SW 1271 (cell line): ENCODE data around the gene DCP1B.
"Not testable (repeated sequence)": the region's sequence is repeated elsewhere in the genome, so short reads cannot be mapped to it uniquely, and the experiment has no call there.

Experiments
- DNase-seq, 2 experiments: peaks; one replicate each; lab custom pipeline; 2025; lab: John Stamatoyannopoulos, UW

Gene DCP1B

GRCh38 chr12:1974812-1975211 is 29.4 kb downstream of the DCP1B start:
- no peak for DNase-seq

- no peak for DNase-seq
Measured at GRCh38 chr12:1972856-1973317, 31.4 kb downstream of the DCP1B start.

GRCh38 chr12:1972260-1972659 is 32.0 kb downstream of the DCP1B start:
- no peak for DNase-seq

- no peak for DNase-seq
Measured at GRCh38 chr12:1970331-1970900, 33.8 kb downstream of the DCP1B start.

- DNase-seq = no peak
Measured at GRCh38 chr12:1966561-1967226, 37.6 kb downstream of the DCP1B start.

GRCh38 chr12:1965916-1966315 is 38.3 kb downstream of the DCP1B start:
- no peak for DNase-seq

GRCh38 chr12:1962051-1963020 is 41.9 kb downstream of the DCP1B start:
- DNase-seq = no peak

GRCh38 chr12:1956716-1957115 is 47.5 kb downstream of the DCP1B start:
- no peak for DNase-seq

- DNase-seq = no peak
Measured at GRCh38 chr12:1949771-1950470, 54.3 kb downstream of the DCP1B start.

- no peak for DNase-seq
Measured at GRCh38 chr12:1948883-1949282, 55.4 kb downstream of the DCP1B start.

- DNase-seq = no peak
Measured at GRCh38 chr12:1947081-1947480, 57.2 kb downstream of the DCP1B start.

GRCh38 chr12:1946296-1946695 is 58.0 kb downstream of the DCP1B start:
- DNase-seq = no peak

GRCh38 chr12:1945502-1945901 is 58.8 kb downstream of the DCP1B start:
- not testable (repeated sequence) for DNase-seq

- DNase-seq = peak in 1 of 2 experiments; percentile 65
Measured at GRCh38 chr12:1939801-1940607, 64.3 kb downstream of the DCP1B start.

- no peak for DNase-seq
Measured at GRCh38 chr12:1939331-1939730, 64.9 kb downstream of the DCP1B start.

- no peak for DNase-seq
Measured at GRCh38 chr12:1937481-1938224, 66.6 kb downstream of the DCP1B start.

- DNase-seq = no peak
Measured at GRCh38 chr12:1936406-1937320, 67.6 kb downstream of the DCP1B start.

- DNase-seq = no peak
Measured at GRCh38 chr12:1935700-1936378, 68.4 kb downstream of the DCP1B start.

GRCh38 chr12:1935242-1935641 is 69.0 kb downstream of the DCP1B start:
- DNase-seq = no peak
